IMR-90 (cell line): ENCODE data around the gene EGFL8. TPM values are rescaled to one million over a fixed set of nuclear protein-coding genes. Genes with fewer than 3 reads are reported as not detected.

Source experiments
- ATAC-seq: fragments of 200-7000 bp; cut with Tn5 transposase; 2 replicates; pipeline ENCODE4 v1.9.1; 2020; ENCODE audit warnings: low read depth, mild to moderate bottlenecking, moderate library complexity
- BruUV-seq: library from RNA; stranded (reverse); fragments of 400-500 nt; replicated peaks from 2 replicates; lab custom pipeline; 2021; lab: Mats Ljungman, UMichigan
- CTCF ChIA-PET: fragments of 300-600 bp; formaldehyde crosslinking; extraction: SDS; loops from one replicate; lab custom pipeline; 2021; ENCODE audit warnings: antibody characterized with exemption; lab: Yijun Ruan, JAX
- POLR2A ChIA-PET: fragments of 300-600 bp; sonication (Branson Sonifier 250); formaldehyde crosslinking; loops from one replicate; lab custom pipeline; 2022; ENCODE audit warnings: antibody characterized with exemption; ENCODE audit not compliant: unreplicated experiment; lab: Charles Lee
- DNase-seq: peaks from one replicate; pipeline ENCODE4 v3.0.0; 2013
- H2AFZ ChIP-seq: replicated peaks from 2 replicates; pipeline ENCODE3; 2013; ENCODE audit warnings: low read length, mild to moderate bottlenecking; ENCODE audit not compliant: poor library complexity
- H2AK5ac ChIP-seq: 2 replicates; pipeline ENCODE4 v1.6.1; 2013; ENCODE audit warnings: low read depth, low read length, inconsistent platforms
- H2AK9ac ChIP-seq: replicated peaks from 2 replicates; pipeline ENCODE3; 2013; ENCODE audit warnings: mild to moderate bottlenecking, low read depth, low read length, moderate library complexity; ENCODE audit not compliant: poor library complexity
- H2BK120ac ChIP-seq: 2 replicates; pipeline ENCODE4 v1.6.1; 2013; ENCODE audit warnings: low read depth, low read length, inconsistent platforms
- H2BK15ac ChIP-seq: 3 replicates; pipeline ENCODE4 v1.6.1; 2013; ENCODE audit warnings: low read depth, low read length, inconsistent platforms
- H2BK20ac ChIP-seq: 2 replicates; pipeline ENCODE4 v1.6.1; 2013; ENCODE audit warnings: low read depth, mild to moderate bottlenecking, inconsistent platforms, low read length, moderate library complexity
- H2BK5ac ChIP-seq: 2 replicates; pipeline ENCODE4 v1.6.1; 2013; ENCODE audit warnings: mild to moderate bottlenecking, low read depth, low read length, inconsistent platforms; ENCODE audit not compliant: poor library complexity, severe bottlenecking
- H3K14ac ChIP-seq: replicated peaks from 2 replicates; pipeline ENCODE4 v1.6.1; 2013; ENCODE audit warnings: low read depth, low read length, inconsistent platforms
- H3K18ac ChIP-seq: 2 replicates; pipeline ENCODE4 v1.6.1; 2013; ENCODE audit warnings: low read depth, low read length, control low read depth
- H3K23ac ChIP-seq: 2 replicates; pipeline ENCODE4 v1.6.1; 2013; ENCODE audit warnings: low read depth, low read length, inconsistent platforms
- H3K27ac ChIP-seq: 2 replicates; pipeline ENCODE4 v1.5.1; 2013; ENCODE audit warnings: mild to moderate bottlenecking, control low read depth, low read length; ENCODE audit not compliant: insufficient read depth
- H3K27me3 ChIP-seq: 2 replicates; pipeline ENCODE4 v1.6.1; 2013; ENCODE audit warnings: low read length; ENCODE audit not compliant: control insufficient read depth, insufficient read depth
- H3K36me3 ChIP-seq: 2 replicates; pipeline ENCODE4 v1.6.1; 2013; ENCODE audit warnings: low read length, mixed read lengths; ENCODE audit not compliant: control insufficient read depth, insufficient read depth
- H3K4ac ChIP-seq: 2 replicates; pipeline ENCODE4 v1.6.1; 2013; ENCODE audit warnings: low read depth, low read length, inconsistent platforms
- H3K4me1 ChIP-seq: 2 replicates; pipeline ENCODE4 v1.6.1; 2013; ENCODE audit warnings: low read length, mixed read lengths; ENCODE audit not compliant: control insufficient read depth, insufficient read depth
- H3K4me2 ChIP-seq: 2 replicates; pipeline ENCODE4 v1.6.1; 2013; ENCODE audit warnings: low read depth, mild to moderate bottlenecking, control low read depth, low read length, moderate library complexity
- H3K4me3 ChIP-seq: 2 replicates; pipeline ENCODE4 v1.5.1; 2013; ENCODE audit warnings: low read depth, mild to moderate bottlenecking, control low read depth, low read length, moderate library complexity; ENCODE audit not compliant: insufficient read depth
- H3K56ac ChIP-seq: 2 replicates; pipeline ENCODE4 v1.6.1; 2013; ENCODE audit warnings: low read length, inconsistent platforms; ENCODE audit not compliant: insufficient read depth; ENCODE audit errors: extremely low read depth
- H3K79me1 ChIP-seq, 2 experiments: 2 replicates each; pipeline ENCODE4 v1.6.1; 2013; ENCODE audit warnings: low read length in 2 of 2, inconsistent platforms in 1 of 2, low read depth in 1 of 2
- H3K9ac ChIP-seq: 2 replicates; pipeline ENCODE4 v1.6.1; 2013; ENCODE audit warnings: low read depth, low read length, control low read depth
- H3K9me1 ChIP-seq: 2 replicates; pipeline ENCODE4 v1.6.1; 2013; ENCODE audit warnings: low read length, inconsistent platforms; ENCODE audit not compliant: insufficient read depth
- H3K9me3 ChIP-seq: 2 replicates; pipeline ENCODE4 v1.6.1; 2013; ENCODE audit warnings: low read length; ENCODE audit not compliant: control insufficient read depth, insufficient read depth
- H4K20me1 ChIP-seq: 2 replicates; pipeline ENCODE4 v1.6.1; 2013; ENCODE audit warnings: low read length, inconsistent platforms; ENCODE audit not compliant: insufficient read depth
- H4K5ac ChIP-seq: 2 replicates; pipeline ENCODE4 v1.6.1; 2013; ENCODE audit warnings: mild to moderate bottlenecking, low read depth, low read length, control low read depth
- H4K8ac ChIP-seq, 2 experiments: 2 replicates each; pipeline ENCODE4 v1.6.1; 2013; ENCODE audit warnings: low read depth in 2 of 2, low read length in 2 of 2, control low read depth in 1 of 2, inconsistent platforms in 1 of 2
- H4K91ac ChIP-seq: 2 replicates; pipeline ENCODE4 v1.6.1; 2013; ENCODE audit warnings: low read depth, low read length, inconsistent platforms; ENCODE audit not compliant: insufficient read depth
- BHLHE40 ChIP-seq: fragments of 150-350 bp; IDR thresholded peaks from 2 replicates; pipeline ENCODE4 v1.6.1; 2016; ENCODE audit warnings: mild to moderate bottlenecking, low read depth, low read length
- CEBPB ChIP-seq: IDR thresholded peaks from 2 replicates; pipeline ENCODE4 v1.6.1; 2012; ENCODE audit warnings: low read depth, low read length, improper control_type of control experiment
- FOS ChIP-seq: fragments of 150-350 bp; IDR thresholded peaks from 2 replicates; pipeline ENCODE4 v1.6.1; 2016; ENCODE audit warnings: low read depth, low read length
- MAFK ChIP-seq: IDR thresholded peaks from 2 replicates; pipeline ENCODE4 v1.6.1; 2012; ENCODE audit warnings: low read depth, low read length, improper control_type of control experiment
- MAZ ChIP-seq: IDR thresholded peaks from 2 replicates; pipeline ENCODE4 v1.6.1; 2012; ENCODE audit warnings: low read depth, mild to moderate bottlenecking, low read length, improper control_type of control experiment, moderate library complexity, borderline replicate concordance
- MXI1 ChIP-seq: IDR thresholded peaks from 2 replicates; pipeline ENCODE4 v1.6.1; 2012; ENCODE audit warnings: low read depth, mild to moderate bottlenecking, low read length, moderate library complexity, borderline replicate concordance
- POLR2A ChIP-seq: IDR thresholded peaks from 2 replicates; pipeline ENCODE4 v1.6.1; 2012; ENCODE audit warnings: mild to moderate bottlenecking, low read depth, low read length
- RAD21 ChIP-seq: IDR thresholded peaks from 2 replicates; pipeline ENCODE4 v1.6.1; 2012; ENCODE audit warnings: low read length, improper control_type of control experiment
- RCOR1 ChIP-seq: IDR thresholded peaks from 2 replicates; pipeline ENCODE4 v1.6.1; 2012; ENCODE audit warnings: mild to moderate bottlenecking, low read length, improper control_type of control experiment; ENCODE audit not compliant: insufficient replicate concordance
- RFX5 ChIP-seq: IDR thresholded peaks from 2 replicates; pipeline ENCODE4 v1.8.0; 2012; ENCODE audit warnings: low read depth, mild to moderate bottlenecking, low read length, moderate library complexity
- SMC3 ChIP-seq: fragments of 150-350 bp; IDR thresholded peaks from 2 replicates; pipeline ENCODE4 v1.6.1; 2016; ENCODE audit warnings: low read depth, mild to moderate bottlenecking, antibody characterized with exemption, low read length, moderate library complexity
- WGBS, 2 experiments: methylation state at CpG; one replicate each; pipeline versions ENCODE4 v1.1.5 to v1.1.7; 2013; ENCODE audit warnings: missing lambda C conversion rate in 2 of 2; ENCODE audit not compliant: insufficient read length in 1 of 2; ENCODE audit errors: extremely low coverage in 2 of 2; 5-methylcytosine and 5-hydroxymethylcytosine counted together
- dilution Hi-C: fragments of 300-500 bp; cut with HindIII; formaldehyde crosslinking; loops from one replicate; pipeline ENCODE4 v1.14.3; 2018; ENCODE audit warnings: low sequenced_read_pairs; ENCODE audit not compliant: unreplicated experiment
- in situ Hi-C: fragments of 300-500 bp; cut with MboI; formaldehyde crosslinking; loops from 3 replicates; pipeline ENCODE4 v1.14.3; 2019; ENCODE audit warnings: low sequenced_read_pairs, inconsistent platforms, mixed read lengths
- intact Hi-C: fragments of 100-400 bp; cut with micrococcal nuclease; formaldehyde crosslinking; loops from 2 replicates; pipeline ENCODE4 v1.10.0; 2022
- polyA plus RNA-seq, 3 experiments: library from polyadenylated mRNA; depleted of rRNA; stranded (reverse); fragments of >200 nt; gene quantifications; 2 replicates each; pipeline ENCODE4 v1.2.3, GENCODE V29; 2012; ENCODE audit warnings: low replicate concordance in 1 of 3
- total RNA-seq: library from RNA; depleted of rRNA; stranded (reverse); fragments of >200 nt; gene quantifications from 2 replicates; pipeline ENCODE4 v1.2.3, GENCODE V29; 2012
- TF ChIP-seq, protein P1 (sequence below): fragments of 150-350 bp; IDR thresholded peaks from 2 replicates; pipeline ENCODE4 v1.6.1; 2017; ENCODE audit warnings: mild to moderate bottlenecking, antibody characterized with exemption, low read length, low read depth

EGFL8 gene
- total and polyA plus RNA-seq, 2 of the 4 experiments (the other 2 are of a cell fraction): 0.18 to 4.7 TPM

DNA sequence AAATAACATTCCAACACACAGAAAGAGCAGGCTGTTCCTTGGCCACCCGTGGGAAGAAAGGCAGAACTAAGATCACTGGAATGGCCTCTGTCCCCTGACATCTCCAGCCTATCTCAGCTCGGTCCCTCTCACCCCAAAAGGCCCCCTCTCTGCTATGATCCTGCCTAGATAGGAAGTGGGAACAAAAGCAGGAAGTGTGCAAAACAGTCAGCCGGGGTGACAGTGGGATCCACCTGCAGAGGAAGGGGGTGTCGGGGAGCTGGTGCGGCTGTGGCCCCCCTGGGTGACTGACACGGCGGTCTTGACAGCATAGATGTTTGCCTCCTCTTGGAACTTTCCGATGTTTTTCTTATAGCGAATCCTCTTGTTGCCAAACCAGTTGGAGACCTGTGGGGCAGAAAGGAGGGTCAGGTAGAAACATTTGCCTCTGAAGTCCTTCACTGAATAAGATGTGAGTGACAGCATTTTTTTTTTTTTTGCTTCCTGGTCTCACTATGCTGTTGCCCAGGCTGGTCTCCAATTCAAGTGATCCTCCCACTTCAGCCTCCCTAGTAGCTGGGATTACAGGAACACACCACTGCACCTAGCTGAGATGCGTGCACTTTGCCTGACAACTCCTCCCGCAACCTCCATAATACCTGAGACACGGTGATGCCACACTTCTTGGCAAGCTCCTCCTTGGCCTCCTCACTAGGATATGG is 22.8 kb downstream of the EGFL8 start:
- H2BK5ac ChIP-seq: no peak overlapping the region
- no TSS peak for BruUV-seq
- WGBS, 2 experiments: 93% methylated on average over 6 of the region's 12 CpGs; no CpG with 5 or more reads in 1 of the 2 experiments
- DNase-seq: no peak
- H3K9me3 ChIP-seq: no peaks in the 10 kb centered on the region
- dilution Hi-C loops: no loop called here
- no peak overlapping the region for H3K23ac ChIP-seq
- H3K4me1 ChIP-seq: peaks cover 5% of the 10 kb centered on the region
- no peak overlapping the region for H4K5ac ChIP-seq
- H3K18ac ChIP-seq: no peak overlapping the region
- ATAC-seq: no peak
- ChIA-PET CTCF (interaction anchor here (0.7 kb wide), 1 partner anchor 81 kb away, joined by 4 read pairs; no protein-coding TSS in a partner anchor), POLR2A (no interaction called here)
- TF ChIP-seq RCOR1: no peak
- TF ChIP-seq MXI1: no peak
- no peak for TF ChIP-seq RAD21
- TF ChIP-seq, protein P1, sequence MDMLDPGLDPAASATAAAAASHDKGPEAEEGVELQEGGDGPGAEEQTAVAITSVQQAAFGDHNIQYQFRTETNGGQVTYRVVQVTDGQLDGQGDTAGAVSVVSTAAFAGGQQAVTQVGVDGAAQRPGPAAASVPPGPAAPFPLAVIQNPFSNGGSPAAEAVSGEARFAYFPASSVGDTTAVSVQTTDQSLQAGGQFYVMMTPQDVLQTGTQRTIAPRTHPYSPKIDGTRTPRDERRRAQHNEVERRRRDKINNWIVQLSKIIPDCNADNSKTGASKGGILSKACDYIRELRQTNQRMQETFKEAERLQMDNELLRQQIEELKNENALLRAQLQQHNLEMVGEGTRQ: no peak
- TF ChIP-seq POLR2A: no peak
- no peak for TF ChIP-seq BHLHE40
- TF ChIP-seq MAZ: no peak
- TF ChIP-seq SMC3: no peak
- TF ChIP-seq FOS: no peak
- TF ChIP-seq RFX5: no peak
- TF ChIP-seq MAFK: no peak
- TF ChIP-seq CEBPB: no peak
- H3K9me1 ChIP-seq: peaks cover 9% of the 10 kb centered on the region
- H3K79me1 ChIP-seq: peaks cover 19 to 60% of the 10 kb centered on the region in 2 experiments
- H4K20me1 ChIP-seq: no peaks in the 10 kb centered on the region
- H3K9ac ChIP-seq: no peak overlapping the region
- H2BK15ac ChIP-seq: no peak overlapping the region
- H2BK120ac ChIP-seq: no peak overlapping the region
- intact Hi-C loops: loop anchor here (5.0 kb wide), 1 partner anchor 785 kb away; no protein-coding TSS in a partner anchor
- no peak overlapping the region for H2AK5ac ChIP-seq
- no peak overlapping the region for H3K4ac ChIP-seq
- no peak overlapping the region for H3K56ac ChIP-seq
- H2BK20ac ChIP-seq: no peak overlapping the region
- no peaks in the 10 kb centered on the region for H3K27me3 ChIP-seq
- no peak overlapping the region for H4K91ac ChIP-seq
- H4K8ac ChIP-seq: no peak overlapping the region; a peak in 1 of 4 replicates
- H2AFZ ChIP-seq: no peak overlapping the region
- no peak overlapping the region for H3K27ac ChIP-seq
- H3K36me3 ChIP-seq: peaks cover 34% of the 10 kb centered on the region
- in situ Hi-C loops: loop anchor here (25.0 kb wide), 1 partner anchor 775 kb away; the partner anchor contains the start of genes BRD2 and HLA-DMA
- peak overlapping the region; percentile 7 for H2AK9ac ChIP-seq
- no peak overlapping the region for H3K4me3 ChIP-seq
- no peak overlapping the region for H3K4me2 ChIP-seq
- no peak overlapping the region for H3K14ac ChIP-seq
